NCI-H1694 treated with DMSO at 0.1 percent for 48 hours (cell line): ENCODE results near the gene REN.

Experiments
- DNase-seq: peaks from one replicate; lab custom pipeline; 2025; lab: John Stamatoyannopoulos, UW

Gene REN

DNA sequence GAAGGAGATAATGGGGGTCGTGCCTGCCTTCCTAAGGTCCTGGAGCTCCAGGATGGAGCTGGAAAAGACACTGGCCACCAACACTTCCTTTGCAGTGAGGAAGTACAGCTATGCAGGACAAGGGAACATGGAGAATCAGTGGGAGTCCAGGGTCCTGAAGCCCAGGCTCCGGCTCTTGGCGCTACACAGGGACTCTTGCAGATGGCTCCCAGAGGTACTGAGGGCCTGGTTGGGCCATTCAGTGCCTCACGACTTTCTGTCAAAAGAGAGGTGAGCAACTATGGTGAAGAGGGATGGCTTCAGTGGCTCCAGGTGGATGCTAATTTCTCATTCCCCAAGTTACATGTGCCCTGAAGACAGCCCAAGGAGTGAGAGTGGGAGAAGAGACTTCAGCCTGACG, 12.5 kb downstream of the REN start:
- DNase-seq: no peak

DNA sequence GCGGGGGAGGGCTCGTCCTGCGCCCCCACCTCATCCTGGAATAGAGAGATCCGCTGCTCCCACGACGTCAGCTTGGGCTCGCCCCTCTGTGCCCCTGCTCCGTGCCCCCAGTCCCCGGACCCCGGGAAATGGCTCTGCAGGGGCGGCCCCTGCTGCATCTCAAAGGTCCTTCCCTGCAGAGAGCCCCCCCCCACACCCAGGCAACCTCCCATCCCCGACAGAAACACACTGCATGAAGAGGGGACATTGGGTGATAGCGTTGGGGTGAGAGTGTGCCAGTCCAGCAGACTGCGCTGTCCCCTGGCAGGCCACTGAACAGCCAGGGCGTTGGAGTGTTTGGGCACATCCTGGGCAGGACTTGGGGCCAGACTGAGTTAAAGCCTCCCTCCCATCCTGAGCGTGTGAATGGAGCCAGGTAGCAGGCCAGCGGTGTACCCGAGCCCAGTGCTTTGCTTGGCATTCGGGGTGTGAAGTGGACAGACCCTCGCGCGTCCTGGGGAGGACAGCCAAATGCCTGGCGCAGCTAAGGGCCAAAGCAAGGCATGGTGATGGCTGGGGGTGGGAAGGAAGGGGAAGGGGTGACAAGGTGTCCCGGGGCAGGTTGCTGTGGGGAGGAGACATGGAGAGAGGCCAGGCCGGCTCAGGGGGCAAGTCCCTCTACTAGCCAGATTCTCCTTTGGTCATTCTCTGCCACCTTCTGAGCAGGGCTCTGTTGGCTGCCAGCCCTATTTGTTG, 13.7 kb downstream of the REN start:
- no peak for DNase-seq

DNA sequence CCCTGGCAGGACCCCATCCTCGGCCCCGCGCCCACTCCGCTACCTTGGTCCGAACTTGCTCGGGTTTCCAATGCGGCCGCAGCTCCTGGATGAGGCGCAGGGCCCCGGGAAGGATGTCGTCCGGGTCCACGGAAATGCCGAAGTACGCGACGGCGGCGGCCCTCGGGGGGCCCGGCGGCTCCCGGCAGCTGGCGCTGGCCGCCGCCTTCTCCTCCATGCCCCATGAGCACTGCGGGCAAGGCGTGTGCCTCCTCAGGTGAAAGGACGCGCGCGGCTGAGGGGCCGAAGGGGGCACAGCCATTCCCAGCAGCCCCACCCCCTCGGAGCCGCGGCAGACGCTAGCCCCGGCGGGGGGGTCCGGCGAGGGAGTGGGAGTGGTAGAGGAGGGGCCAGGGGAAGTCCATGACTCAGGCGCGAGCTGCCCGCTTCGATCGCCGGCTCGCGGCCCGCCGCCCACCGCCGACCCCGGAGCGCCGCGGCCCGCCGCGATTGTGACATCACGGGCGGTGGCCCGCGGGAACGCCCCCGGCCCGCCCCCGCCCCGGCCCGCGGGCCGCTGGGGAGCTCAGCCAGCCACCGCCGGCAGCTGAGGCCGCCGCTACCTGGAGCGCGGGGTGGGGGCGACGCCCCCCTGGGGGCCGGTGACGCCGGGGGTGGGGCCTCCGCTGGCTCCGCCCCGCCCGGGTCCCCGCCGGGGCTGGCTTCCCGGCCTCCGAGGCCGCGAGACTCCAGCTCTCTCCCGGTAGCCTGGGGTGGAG, 14.4 kb downstream of the REN start, which contains the start of gene ETNK2:
ETNK2 (minus strand) TSS at position 493 of the 758 bp plus-strand sequence; CDS start at position 301, 192 bp downstream.
- peak; percentile 15 for DNase-seq

DNA sequence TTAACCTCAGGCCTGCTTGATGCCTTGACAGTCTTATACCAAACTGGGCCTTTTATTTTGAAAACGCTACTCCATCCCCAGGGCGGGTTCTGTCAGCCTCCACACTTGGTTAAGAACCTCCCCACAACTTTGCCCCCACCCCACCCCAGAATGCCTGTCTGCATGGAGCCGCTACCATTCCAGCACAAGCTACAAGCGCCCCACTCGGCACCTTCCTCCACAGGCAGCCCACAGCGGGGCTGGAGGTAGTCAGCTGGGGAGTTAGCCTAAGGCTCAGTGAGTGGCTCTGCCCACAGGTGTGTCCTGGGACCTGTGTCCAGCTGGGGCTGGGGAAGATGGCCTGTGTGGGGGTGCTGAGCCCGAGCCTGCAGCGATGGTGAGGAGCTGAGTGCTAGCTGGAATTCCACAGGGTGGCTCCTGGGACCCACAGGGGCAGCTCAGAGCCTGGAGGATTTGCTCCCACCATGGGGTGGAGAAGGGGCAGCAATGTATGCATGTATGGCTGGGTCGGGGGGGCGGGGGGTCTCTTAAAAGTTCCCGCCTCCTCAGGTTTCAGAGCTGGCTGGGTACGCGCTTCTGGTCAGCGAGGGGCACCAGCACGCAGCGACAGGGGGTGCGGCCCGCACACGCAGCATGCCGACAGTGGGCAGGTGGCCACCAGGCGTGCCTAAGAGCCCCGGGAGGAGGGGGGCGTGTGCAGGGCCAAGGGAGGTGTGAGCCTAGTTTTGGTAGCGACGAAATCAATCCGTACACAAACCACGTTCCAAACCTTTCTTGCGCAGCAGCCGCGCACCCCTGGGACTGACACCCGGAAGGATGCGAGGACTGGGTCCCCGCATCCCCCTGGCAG, 15.2 kb downstream of the REN start:
- no peak for DNase-seq

DNA sequence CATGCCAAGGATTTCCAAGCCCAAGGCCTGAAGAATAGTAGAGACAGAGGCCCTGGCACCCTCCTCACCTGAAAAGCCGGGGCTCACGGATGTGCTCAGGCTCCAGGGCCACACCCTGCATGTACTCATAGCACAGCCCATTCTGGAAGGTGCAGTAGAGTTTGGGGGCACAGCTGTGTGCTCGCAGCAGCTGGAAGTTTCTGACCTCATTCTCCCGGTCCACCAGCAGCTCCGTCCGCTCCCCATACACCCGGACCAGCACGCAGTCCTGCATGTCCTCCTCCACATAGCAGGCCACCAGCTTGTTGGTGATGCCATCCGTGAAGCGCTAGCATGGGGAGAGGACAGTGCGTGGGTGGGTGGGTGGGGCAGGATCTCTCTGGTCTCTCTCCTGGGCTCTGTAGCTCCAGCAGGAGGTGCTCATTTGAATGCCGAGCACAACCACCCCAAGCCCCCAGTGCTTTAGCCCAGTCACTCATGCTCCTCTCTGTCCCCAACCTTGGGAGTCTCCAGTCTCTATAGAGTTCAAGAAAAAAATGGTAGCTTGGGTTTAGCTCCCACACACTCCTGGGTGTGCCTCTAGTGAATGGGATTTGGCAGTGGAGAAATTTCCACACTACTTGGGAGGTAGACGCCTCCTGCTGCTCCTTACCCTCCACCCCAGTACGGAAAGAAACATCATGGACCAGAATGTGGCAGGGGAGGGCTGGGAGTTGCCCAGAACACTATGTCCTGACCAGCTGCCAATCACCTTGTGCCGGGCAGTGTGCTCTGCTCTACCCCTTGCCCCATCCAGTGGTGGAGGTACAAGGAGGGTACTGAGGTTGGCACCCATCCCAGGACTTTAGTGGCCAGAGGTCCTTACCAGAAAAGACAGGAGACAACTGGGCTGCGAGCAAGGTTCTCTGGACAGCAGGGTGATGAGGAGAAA, 16.2 kb downstream of the REN start:
- no peak for DNase-seq

DNA sequence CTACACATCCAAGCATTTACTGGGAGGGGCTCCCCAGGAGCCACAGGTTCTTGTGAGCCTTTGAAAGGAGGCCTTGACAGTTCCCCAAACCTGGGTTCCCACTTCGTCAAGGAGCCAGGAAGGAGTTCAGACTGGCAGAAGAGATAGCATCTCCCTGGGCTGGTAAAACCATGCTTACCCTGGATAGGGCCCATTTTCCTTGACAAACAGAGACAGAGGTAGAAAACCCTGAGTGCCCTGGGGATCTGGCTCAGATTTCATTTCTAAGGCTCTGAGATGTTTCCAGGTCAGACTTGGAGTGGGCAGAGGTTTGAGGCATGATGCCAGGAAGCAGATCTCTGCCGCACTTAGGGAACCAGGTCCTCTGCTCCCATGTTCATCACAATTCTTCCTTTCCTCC, 17.0 kb downstream of the REN start:
- DNase-seq: no peak

DNA sequence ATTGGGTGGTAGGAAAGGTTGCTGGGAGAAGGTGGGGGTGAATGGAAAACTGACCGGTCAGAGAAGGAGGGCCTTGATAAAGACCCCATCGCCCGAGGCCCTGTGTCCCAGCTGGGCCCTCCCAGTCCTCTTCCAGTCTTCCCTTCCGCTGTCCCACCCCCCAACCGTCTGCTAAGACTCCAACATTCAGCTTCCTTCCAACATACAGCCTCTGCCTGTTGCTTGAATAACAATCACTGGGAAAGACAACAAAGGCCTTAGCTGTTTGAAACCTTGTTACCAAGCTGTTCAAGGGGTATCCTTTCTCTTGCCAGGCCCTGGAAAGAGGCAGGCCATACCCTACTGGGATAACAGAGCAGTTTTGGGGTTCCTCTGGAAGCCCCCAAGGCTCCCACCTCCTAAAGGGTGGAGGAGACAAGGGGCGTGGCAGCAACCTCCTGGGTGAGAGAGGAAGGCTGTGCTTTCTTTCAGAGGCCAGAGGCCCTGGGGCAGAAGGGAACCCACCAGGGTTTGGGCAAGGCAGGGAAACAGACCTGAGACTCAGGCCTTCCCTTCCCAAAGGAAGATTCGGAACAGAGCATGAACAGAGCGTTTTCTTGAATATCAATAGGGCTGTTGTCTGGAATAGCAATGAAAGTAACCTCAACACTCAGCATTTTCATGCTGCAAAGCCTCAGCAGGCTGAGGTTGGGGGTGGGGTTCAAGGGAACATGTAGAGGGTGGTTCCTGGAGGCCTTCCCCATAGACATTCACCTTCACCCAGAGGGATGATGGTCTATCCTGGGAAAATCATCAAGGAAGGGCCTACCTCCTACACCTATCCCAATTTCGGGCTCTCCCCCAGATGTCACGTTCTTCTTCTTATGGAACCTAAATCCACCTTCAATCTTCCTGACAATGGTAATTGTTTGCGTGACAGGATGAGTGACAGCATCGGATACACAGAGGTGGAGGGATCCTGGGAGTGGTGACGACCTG, 18.4 kb downstream of the REN start:
- DNase-seq: no peak

DNA sequence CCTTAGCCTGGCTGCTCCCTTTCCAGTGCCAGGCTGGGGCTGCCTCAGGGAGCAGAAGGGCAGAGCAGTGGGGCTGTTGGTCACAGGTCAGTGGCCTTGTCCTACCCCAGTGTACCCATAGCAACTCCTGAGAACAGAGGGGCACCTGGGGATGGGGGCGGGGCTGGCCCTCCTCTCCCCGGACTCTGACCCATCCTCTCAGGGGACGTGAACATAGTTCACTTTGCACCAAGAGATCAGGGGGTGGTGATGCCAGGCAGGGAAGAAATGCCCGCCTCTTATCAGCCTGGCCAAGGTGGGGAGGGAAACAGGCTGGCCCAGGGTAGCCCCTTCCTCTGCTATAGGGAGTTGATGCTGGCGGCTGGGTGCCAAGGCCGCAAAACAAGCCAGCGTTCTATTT, 19.2 kb downstream of the REN start:
- no peak for DNase-seq

DNA sequence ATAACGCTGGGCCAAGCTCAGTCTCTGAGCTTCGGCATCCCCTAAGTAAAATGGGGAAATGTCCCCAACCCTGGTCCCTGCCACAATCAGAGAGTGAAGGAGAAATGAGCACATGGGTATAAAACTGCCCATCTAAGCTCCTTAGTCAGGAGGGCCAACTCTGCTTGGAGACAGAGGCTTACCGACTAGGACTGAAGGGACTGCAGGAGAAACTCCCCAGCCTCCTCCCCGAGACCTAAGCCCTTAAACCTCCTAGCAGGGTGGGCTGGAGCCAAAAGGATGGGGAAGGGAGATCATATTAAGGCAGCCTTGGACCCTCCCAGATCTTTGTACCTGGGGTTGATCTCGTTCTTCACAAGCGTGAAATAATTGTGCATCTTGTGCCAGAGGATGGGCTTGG, 19.8 kb downstream of the REN start:
- DNase-seq: no peak

DNA sequence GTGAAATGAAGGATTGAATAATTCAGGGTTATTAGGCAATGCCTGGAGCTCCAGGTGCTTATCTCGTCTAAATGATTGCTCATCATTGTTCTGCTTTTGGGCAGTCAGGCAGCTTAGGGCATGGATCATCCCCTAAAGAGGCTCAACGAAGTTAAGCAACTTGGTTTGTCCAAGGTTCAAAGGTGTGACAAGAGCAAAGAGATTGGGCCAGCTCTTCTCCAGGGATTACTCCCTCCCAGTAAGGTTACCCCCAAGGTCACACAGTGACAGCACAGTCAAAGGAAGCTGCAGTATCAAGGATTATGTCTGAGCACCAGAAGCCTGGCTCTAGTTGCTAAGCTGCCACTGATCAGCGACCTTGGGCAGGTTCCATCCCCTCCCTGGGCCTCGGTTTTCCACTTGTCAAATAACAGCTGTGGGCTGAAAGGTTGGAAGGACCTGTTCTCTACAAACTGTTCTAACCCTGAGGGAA, 21.1 kb downstream of the REN start:
- DNase-seq: no peak

DNA sequence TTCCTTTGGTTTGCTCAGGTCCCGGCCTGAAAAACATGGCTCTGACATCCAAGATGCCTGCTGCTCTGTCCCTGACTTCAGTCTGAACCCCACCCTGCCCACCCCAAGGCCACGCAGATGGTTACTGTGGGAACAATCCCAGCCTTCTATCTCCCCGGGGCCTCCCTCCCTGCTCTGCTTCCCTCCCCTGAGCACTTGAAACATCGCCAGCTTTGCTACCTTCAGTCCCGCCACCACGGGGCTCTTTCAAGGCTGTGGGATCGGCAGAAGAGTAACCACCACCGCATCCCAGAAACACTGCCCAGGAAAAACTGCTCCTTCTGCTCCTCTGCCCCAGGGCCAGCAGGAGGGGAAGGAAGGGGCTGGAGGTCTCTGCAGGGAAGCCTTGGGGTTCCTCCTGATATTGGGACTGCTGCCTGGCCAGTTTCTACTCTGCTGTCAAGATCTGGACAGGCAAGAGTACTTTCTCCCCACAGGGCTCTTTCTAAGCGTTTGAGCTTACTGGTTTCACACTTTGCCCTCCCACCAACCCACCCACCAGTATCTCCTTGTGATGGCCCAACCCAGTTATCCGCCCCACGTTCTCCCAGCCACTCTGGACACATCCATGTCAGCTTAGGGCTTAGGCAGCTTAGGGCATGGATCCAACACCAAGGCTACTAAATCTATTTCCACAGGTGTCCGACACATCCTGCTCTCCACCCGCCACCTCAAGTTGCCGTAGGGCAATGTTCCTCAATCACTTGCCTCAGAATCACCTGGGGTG, 22.7 kb downstream of the REN start:
- no peak for DNase-seq

DNA sequence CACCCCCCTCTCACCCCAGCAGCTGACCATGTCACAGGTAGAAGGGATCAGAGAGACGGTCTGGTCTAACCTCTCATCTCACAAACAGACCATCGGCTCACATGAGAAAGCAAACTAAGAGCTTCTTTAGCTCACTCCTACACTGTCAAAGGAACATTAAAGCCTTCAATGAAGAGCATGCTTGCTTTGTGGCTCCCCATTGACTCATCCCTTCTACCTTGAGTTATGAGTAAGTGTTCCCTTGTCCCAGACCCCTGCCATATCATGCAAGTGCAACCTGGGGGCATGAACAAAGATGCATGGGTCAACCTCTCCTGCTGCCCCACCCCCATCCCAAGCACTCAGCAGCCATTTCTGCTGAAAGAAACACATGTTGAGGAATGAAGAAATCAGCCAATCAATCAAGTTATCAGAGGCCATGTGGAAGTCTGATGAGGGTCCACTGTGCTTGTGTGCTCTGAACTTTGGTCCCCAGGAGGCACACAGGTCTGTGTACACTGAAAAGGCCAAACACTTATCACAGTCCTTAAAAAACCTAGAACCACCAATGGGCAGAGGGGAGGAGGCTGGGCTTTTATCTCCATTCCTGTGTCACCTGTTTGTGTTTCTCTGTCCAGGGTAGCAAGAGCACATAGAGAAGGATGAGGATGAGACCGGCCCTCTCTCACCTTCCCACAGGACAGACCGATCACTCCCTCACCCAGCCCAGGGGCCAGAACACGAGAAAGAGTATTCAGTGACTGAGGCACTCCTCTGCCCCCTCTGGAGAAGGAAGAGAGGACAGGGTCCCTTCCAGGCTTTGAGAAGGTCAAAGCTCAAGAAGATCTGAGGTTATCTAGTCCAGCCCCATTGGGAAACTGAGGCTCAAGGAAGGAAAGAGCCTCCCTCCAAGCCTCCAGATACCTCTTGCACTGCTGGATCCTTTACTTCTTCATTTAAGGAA, 23.8 kb downstream of the REN start:
- no peak for DNase-seq

DNA sequence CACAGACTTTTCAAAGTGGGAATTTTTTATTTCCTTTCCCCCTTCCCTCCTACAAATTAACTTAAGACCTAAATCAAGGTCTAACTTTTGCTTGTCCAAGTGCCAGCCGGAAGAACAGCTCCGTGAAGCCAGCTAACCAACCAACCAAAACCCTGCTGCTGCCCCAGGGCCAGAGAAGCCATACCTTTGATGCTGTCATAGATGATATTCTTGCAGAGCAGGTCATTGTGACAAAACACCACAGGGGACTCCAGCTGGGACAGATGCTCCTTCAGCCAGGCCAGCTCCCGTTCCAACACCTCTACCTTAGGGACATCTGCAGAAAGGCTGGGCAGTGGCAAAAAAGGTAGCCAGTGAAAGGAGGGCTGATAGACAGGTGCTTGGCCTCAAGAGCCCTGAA, 25.0 kb downstream of the REN start:
- DNase-seq: no peak

DNA sequence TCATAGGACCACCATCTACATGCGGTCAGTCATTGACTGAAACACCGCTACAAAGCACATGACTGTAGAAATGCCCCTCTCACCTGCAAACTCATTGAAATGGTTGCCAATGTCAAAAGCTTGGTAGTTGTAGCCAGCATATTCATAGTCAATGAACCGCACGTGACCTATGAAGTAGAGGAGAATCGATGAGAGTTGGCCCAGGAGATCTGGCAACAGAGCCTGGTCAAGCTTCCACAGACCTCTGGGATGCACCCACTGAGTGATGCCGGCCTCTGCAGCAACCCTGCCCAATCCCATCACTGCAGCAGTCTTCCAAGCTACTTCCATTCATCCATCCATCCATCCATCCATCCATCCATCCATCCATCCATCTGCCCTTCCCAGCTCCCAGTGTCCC, 26.2 kb downstream of the REN start:
- DNase-seq: no peak

DNA sequence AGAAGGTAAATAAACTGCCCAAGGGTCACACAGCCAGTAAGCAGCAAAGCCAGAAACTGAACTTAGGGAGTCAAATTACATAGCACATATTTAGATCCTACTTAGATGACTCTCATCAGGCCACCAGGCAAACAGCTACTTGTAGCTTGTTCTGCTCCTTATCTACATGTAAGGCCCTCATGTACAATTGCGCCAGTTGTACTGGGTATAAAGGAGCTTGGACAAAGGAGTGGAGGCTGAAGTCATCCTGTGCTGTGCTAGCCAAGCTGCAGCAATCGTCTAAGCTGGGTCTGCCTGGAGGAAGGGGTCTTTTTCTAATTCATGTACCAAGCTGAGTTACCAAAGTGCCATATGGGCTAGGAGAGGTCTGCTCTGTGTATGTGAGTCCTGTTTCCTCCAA, 27.0 kb downstream of the REN start:
- DNase-seq: no peak

DNA sequence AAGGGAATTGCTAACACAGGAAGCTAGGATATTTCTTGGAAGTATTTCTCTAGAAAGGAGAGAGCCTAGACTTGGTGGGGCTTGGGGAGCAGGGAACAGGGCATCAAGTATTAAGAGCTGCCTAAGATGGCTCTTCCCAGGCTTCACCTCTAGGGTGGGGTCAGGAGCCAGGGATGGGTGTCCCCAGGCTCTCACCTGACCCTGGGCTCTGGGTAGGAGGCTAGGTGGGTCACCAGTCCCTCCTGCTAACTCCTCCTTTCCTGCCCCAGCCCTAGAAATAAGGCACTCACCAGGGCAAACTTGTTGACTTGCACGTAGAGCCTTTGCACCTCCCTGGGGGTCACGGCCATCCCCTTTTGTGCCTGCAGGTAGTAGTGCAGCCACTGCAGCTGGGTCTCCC, 29.3 kb downstream of the REN start:
- no peak for DNase-seq

DNA sequence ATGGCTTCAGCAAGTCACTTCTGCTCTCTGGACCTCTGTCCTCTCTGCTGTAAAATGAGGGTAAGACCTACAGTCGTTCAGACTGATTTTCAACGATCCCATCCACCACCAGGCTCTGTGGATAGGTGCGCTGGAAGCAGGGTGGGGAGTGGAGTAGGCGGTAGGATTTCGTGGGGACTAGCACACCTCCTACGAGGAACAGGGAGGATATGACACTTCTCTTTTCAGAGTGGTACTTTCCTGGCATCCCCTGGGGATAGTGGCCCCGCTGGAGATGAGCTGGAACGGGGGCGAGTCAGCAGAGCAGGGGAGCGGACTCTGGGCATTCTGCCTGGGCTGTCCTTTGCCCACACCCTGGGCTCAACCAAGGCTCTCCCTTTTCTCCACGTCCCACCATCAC, 32.0 kb downstream of the REN start:
- DNase-seq: no peak

DNA sequence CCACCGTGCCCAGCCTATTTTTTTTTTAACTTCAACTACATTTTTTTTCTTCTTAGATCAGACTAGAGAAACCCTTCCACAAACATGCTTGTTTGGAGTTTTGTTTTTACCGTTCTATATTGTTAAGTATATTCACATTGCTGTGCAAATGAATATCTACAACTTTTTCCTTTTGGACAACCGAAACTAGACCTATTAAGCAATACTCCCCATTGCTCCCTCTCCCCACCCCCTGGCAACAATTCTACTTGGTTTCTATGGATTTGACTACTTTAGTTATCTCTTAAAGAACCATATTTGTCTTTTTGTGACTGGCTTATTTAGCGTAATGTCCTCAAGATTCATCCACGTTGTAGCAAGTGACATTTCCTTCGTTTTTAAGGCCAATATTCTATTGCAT, 33.4 kb downstream of the REN start:
- no peak for DNase-seq
